HepG2 (cell line): ENCODE results near the gene POC1B. TPM values are rescaled to one million over a fixed set of nuclear protein-coding genes. Genes with fewer than 3 reads are reported as not detected.

Experiments
- ATAC-seq: fragments of 200-7000 bp; cut with Tn5 transposase; 3 replicates; pipeline ENCODE4 v1.9.1; 2020; ENCODE audit warnings: mild to moderate bottlenecking, moderate library complexity
- BruUV-seq: library from RNA; stranded (reverse); fragments of 400-500 nt; replicated peaks from 2 replicates; lab custom pipeline; 2021; lab: Mats Ljungman, UMichigan
- CTCF ChIA-PET: fragments of 300-600 bp; formaldehyde crosslinking; extraction: SDS; loops from one replicate; lab custom pipeline; 2021; ENCODE audit warnings: low total read pairs, inconsistent platforms, low intra/inter-chr PET ratio; lab: Yijun Ruan, JAX
- POLR2A ChIA-PET: fragments of 350-600 bp; sonication (Branson Sonifier 250); formaldehyde crosslinking; loops from one replicate; lab custom pipeline; 2020; ENCODE audit warnings: antibody characterized with exemption, inconsistent platforms; lab: Yijun Ruan, JAX
- DNase-seq: peaks from one replicate; pipeline ENCODE4 v3.0.0-alpha.2; 2015; ENCODE audit warnings: low spot score
- FAIRE-seq: peaks from 3 replicates; lab custom pipeline; 2011; peaks lifted over from hg19 to GRCh38; lab: Jason Lieb, UNC
- H2AFZ ChIP-seq: one replicate; pipeline ENCODE4 v1.6.1; 2011; ENCODE audit warnings: low read length, inconsistent platforms
- H3K27ac ChIP-seq: fragments of 300-600 bp; 3 replicates; pipeline ENCODE4 v1.8.0; 2011; ENCODE audit warnings: mixed run types, mild to moderate bottlenecking, mixed read lengths, low read length, inconsistent platforms; ENCODE audit not compliant: insufficient read depth; ENCODE audit errors: extremely low read length
- H3K27me3 ChIP-seq, 2 experiments: fragments of 200-600 bp in 1 of 2; 2 replicates in 1 of 2; 3 replicates in 1 of 2; pipeline versions ENCODE4 v1.6.0 to v1.8.0; 2011; ENCODE audit warnings: low read length in 2 of 2, mild to moderate bottlenecking in 2 of 2, moderate library complexity in 2 of 2, inconsistent platforms in 1 of 2; ENCODE audit not compliant: insufficient read depth in 2 of 2, control insufficient read depth in 1 of 2
- H3K36me3 ChIP-seq, 2 experiments: fragments of 200-600 bp in 1 of 2; replicated peaks in 1 of 2; 2 replicates in 1 of 2; 3 replicates in 1 of 2; pipeline versions ENCODE4 v1.5.1 to v1.8.0; 2011; ENCODE audit warnings: low read length in 2 of 2, inconsistent platforms in 1 of 2; ENCODE audit not compliant: insufficient read depth in 2 of 2, control insufficient read depth in 1 of 2
- H3K4me1 ChIP-seq: 2 replicates; pipeline ENCODE4 v1.5.1; 2012; ENCODE audit warnings: low read length, inconsistent platforms; ENCODE audit not compliant: insufficient read depth
- H3K4me2 ChIP-seq: 2 replicates; pipeline ENCODE4 v1.6.0; 2011; ENCODE audit warnings: low read depth, low read length, inconsistent platforms
- H3K4me3 ChIP-seq, 3 experiments: fragments of 200-600 bp in 1 of 3; sonication (generic), shearing (Covaris generic) in 1 of 3; replicated peaks in 1 of 3; 2 replicates each; pipeline ENCODE4 v1.5.1; 2011 to 2016; ENCODE audit warnings: low read length in 3 of 3, inconsistent platforms in 2 of 3, low read depth in 2 of 3, mild to moderate bottlenecking in 2 of 3, control low read depth in 1 of 3, mixed read lengths in 1 of 3; ENCODE audit not compliant: insufficient read depth in 1 of 3
- H3K79me2 ChIP-seq: one replicate; pipeline ENCODE4 v1.6.1; 2011; ENCODE audit warnings: low read length, inconsistent platforms; ENCODE audit not compliant: insufficient read depth
- H3K9ac ChIP-seq: 2 replicates; pipeline ENCODE4 v1.6.0; 2011; ENCODE audit warnings: mild to moderate bottlenecking, low read depth, low read length, inconsistent platforms; ENCODE audit not compliant: insufficient read depth
- H3K9me3 ChIP-seq: 2 replicates; pipeline ENCODE4 v1.5.1; 2012; ENCODE audit warnings: mild to moderate bottlenecking, low read length
- H4K20me1 ChIP-seq: 2 replicates; pipeline ENCODE4 v1.6.0; 2011; ENCODE audit warnings: inconsistent platforms, mild to moderate bottlenecking, low read length, moderate library complexity; ENCODE audit not compliant: insufficient read depth
- KLF16 ChIP-seq, 2 experiments: sonication (generic) in 1 of 2; formaldehyde crosslinking in 1 of 2; IDR thresholded peaks; 2 replicates each; pipeline versions ENCODE4 v1.6.1 to v1.8.0; 2016 to 2023; ENCODE audit warnings: missing genetic modification reagents in 2 of 2, missing compliant biosample characterization in 1 of 2
- MAF1 ChIP-seq: sonication (generic); formaldehyde crosslinking; IDR thresholded peaks from 2 replicates; pipeline ENCODE4 v1.5.0; 2020; ENCODE audit warnings: missing genetic modification reagents, borderline replicate concordance
- MXD4 ChIP-seq: IDR thresholded peaks from 2 replicates; pipeline ENCODE4 v1.6.1; 2016; ENCODE audit warnings: mild to moderate bottlenecking, missing biosample characterization, missing genetic modification reagents
- NBN ChIP-seq: fragments of 450-650 bp; conservative IDR thresholded peaks from 2 replicates; pipeline ENCODE4 v1.6.1; 2017
- POLR2G ChIP-seq: fragments of 200-400 bp; formaldehyde crosslinking; IDR thresholded peaks from 2 replicates; pipeline ENCODE4 v1.6.1; 2018; ENCODE audit warnings: mild to moderate bottlenecking, low read depth, low read length, moderate library complexity
- SMC3 ChIP-seq: IDR thresholded peaks from 2 replicates; pipeline ENCODE4 v1.6.1; 2011; ENCODE audit warnings: low read length, improper control_type of control experiment
- TAF15 ChIP-seq: fragments of 200-400 bp; formaldehyde crosslinking; IDR thresholded peaks from one replicate; pipeline ENCODE4 v1.6.1; 2018; ENCODE audit warnings: mild to moderate bottlenecking, low read depth, low read length; ENCODE audit not compliant: poor library complexity, severe bottlenecking
- ZFP90 ChIP-seq: sonication (generic); formaldehyde crosslinking; IDR thresholded peaks from 2 replicates; pipeline ENCODE4 v1.8.0; 2022; ENCODE audit warnings: missing genetic modification reagents, mild to moderate bottlenecking, inconsistent platforms, borderline replicate concordance
- ZNF256 ChIP-seq: sonication (generic); formaldehyde crosslinking; conservative IDR thresholded peaks from 2 replicates; pipeline ENCODE4 v1.4.0; 2020; ENCODE audit warnings: missing genetic modification reagents
- WGBS: methylation state at CpG from one replicate; pipeline ENCODE4 v1.1.6; 2017; ENCODE audit warnings: low lambda C conversion rate; 5-methylcytosine and 5-hydroxymethylcytosine counted together
- in situ Hi-C: cut with HindIII; loops from 2 replicates; pipeline ENCODE4 v1.10.0; 2017; ENCODE audit warnings: low pct_unique_long_range_greater_than_20kb; ENCODE audit not compliant: extremely low pct_ligation_motif_present
- intact Hi-C: fragments of 100-400 bp; cut with micrococcal nuclease; formaldehyde crosslinking; loops from one replicate; pipeline ENCODE4 v1.10.0; 2022; ENCODE audit not compliant: unreplicated experiment
- polyA plus RNA-seq, 8 experiments: library from polyadenylated mRNA; depleted of rRNA in 3 of 8; stranded (reverse) in 7 of 8; unstranded in 1 of 8; fragments of >200 nt; fragmentation: Illumina TruSeq in 4 of 8; extraction: Trizol in 4 of 8; gene quantifications; 2 replicates each; pipeline versions ENCODE4 v1.2.1 to v1.2.3, GENCODE V29; 2011 to 2016; ENCODE audit warnings: low read depth in 4 of 8, missing spikeins in 1 of 8, mixed read lengths in 1 of 8; ENCODE audit not compliant: insufficient read depth in 1 of 8
- total RNA-seq, 5 experiments: library from RNA; depleted of rRNA; stranded (reverse); fragments of >200 nt; fragmentation: Illumina TruSeq; extraction: Trizol; gene quantifications; 2 replicates each; pipeline ENCODE4 v1.2.3, GENCODE V29; 2016; ENCODE audit warnings: low read depth in 1 of 5
- TF ChIP-seq, protein P1 (sequence below): sonication (generic); formaldehyde crosslinking; IDR thresholded peaks from 2 replicates; pipeline ENCODE4 v1.4.0; 2020; ENCODE audit warnings: missing genetic modification reagents
- TF ChIP-seq, protein P2 (sequence below): sonication (generic); formaldehyde crosslinking; IDR thresholded peaks from 2 replicates; pipeline ENCODE4 v1.5.0; 2020; ENCODE audit warnings: mild to moderate bottlenecking, missing genetic modification reagents
- TF ChIP-seq, protein P3 (sequence below): sonication (generic); formaldehyde crosslinking; IDR thresholded peaks from 2 replicates; pipeline ENCODE4 v1.4.0; 2020; ENCODE audit warnings: missing genetic modification reagents, low read depth, mild to moderate bottlenecking, borderline replicate concordance
- TF ChIP-seq, protein P4 (sequence below), 2 experiments: sonication (generic) in 1 of 2; formaldehyde crosslinking in 1 of 2; IDR thresholded peaks; 2 replicates each; pipeline versions ENCODE4 v1.4.0 to v1.6.1; 2018 to 2020; ENCODE audit warnings: missing genetic modification reagents in 2 of 2, borderline replicate concordance in 1 of 2, low read depth in 1 of 2, mild to moderate bottlenecking in 1 of 2, missing biosample characterization in 1 of 2

The POC1B gene
- total and polyA plus RNA-seq, 2 of the 13 experiments (the other 11 are each of a cell fraction or from before 2014, with no cell fraction given): 9.3 to 11.0 TPM

DNA sequence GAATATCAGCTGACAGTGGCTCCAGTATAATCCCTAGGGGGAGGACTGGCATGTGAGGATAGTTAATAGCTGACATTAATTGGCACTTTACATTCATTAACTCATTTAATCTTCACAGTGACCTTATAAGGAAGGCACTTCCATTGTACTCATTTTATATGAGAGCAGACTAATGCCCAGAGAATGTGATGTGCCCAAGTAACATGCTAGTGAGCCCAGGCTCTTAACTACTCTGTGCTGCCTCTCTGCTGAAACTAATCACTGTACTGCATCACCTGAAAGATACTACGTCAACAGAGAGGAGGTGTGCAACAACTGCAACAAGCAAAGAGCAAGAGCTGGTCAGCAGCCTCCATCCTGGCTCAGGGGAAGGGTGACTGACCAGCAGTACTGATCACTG is 41.4 kb downstream of the POC1B start:
- ChIA-PET POLR2A (no interaction called here), CTCF (no interaction called here)
- Histone ChIP-seq H3K4me1 (no peaks in the 10 kb centered on the region), H3K4me2 (no peak overlapping the region), H3K9ac (no peak overlapping the region), H4K20me1 (no peaks in the 10 kb centered on the region), H3K79me2 (no peaks in the 10 kb centered on the region), H3K4me3 (no peak overlapping the region), H3K9me3 (no peaks in the 10 kb centered on the region), H3K27ac (no peak overlapping the region), H2AFZ (no peak overlapping the region), H3K27me3 (no peaks in the 10 kb centered on the region), H3K36me3 (no peaks in the 10 kb centered on the region)
- no peak for DNase-seq
- BruUV-seq: no TSS peak
- intact Hi-C loops: no loop called here
- TF ChIP-seq TAF15: no peak
- no peak for TF ChIP-seq ZFP90 (CRISPR knock-in tag)
- no peak for TF ChIP-seq NBN
- no peak for TF ChIP-seq ZNF256 (CRISPR knock-in tag)
- TF ChIP-seq, protein P1, sequence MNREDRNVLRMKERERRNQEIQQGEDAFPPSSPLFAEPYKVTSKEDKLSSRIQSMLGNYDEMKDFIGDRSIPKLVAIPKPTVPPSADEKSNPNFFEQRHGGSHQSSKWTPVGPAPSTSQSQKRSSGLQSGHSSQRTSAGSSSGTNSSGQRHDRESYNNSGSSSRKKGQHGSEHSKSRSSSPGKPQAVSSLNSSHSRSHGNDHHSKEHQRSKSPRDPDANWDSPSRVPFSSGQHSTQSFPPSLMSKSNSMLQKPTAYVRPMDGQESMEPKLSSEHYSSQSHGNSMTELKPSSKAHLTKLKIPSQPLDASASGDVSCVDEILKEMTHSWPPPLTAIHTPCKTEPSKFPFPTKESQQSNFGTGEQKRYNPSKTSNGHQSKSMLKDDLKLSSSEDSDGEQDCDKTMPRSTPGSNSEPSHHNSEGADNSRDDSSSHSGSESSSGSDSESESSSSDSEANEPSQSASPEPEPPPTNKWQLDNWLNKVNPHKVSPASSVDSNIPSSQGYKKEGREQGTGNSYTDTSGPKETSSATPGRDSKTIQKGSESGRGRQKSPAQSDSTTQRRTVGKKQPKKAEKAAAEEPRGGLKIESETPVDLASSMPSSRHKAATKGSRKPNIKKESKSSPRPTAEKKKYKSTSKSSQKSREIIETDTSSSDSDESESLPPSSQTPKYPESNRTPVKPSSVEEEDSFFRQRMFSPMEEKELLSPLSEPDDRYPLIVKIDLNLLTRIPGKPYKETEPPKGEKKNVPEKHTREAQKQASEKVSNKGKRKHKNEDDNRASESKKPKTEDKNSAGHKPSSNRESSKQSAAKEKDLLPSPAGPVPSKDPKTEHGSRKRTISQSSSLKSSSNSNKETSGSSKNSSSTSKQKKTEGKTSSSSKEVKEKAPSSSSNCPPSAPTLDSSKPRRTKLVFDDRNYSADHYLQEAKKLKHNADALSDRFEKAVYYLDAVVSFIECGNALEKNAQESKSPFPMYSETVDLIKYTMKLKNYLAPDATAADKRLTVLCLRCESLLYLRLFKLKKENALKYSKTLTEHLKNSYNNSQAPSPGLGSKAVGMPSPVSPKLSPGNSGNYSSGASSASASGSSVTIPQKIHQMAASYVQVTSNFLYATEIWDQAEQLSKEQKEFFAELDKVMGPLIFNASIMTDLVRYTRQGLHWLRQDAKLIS (CRISPR knock-in tag): no peak
- TF ChIP-seq, protein P2, sequence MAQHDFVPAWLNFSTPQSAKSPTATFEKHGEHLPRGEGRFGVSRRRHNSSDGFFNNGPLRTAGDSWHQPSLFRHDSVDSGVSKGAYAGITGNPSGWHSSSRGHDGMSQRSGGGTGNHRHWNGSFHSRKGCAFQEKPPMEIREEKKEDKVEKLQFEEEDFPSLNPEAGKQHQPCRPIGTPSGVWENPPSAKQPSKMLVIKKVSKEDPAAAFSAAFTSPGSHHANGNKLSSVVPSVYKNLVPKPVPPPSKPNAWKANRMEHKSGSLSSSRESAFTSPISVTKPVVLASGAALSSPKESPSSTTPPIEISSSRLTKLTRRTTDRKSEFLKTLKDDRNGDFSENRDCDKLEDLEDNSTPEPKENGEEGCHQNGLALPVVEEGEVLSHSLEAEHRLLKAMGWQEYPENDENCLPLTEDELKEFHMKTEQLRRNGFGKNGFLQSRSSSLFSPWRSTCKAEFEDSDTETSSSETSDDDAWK: no peak
- no peak for TF ChIP-seq KLF16 (CRISPR knock-in tag; IDR thresholded peaks at IDR 0.05)
- TF ChIP-seq MXD4 (CRISPR knock-in tag): no peak
- TF ChIP-seq, protein P3, sequence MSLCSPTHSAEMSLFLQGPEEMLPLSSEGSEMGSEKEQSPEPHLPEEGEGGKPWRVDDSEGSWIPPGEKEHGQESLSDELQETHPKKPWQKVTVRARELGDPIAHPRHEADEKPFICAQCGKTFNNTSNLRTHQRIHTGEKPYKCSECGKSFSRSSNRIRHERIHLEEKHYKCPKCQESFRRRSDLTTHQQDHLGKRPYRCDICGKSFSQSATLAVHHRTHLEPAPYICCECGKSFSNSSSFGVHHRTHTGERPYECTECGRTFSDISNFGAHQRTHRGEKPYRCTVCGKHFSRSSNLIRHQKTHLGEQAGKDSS (CRISPR knock-in tag): no peak
- TF ChIP-seq SMC3: no peak
- TF ChIP-seq MAF1 (CRISPR knock-in tag): no peak
- TF ChIP-seq, protein P4, sequence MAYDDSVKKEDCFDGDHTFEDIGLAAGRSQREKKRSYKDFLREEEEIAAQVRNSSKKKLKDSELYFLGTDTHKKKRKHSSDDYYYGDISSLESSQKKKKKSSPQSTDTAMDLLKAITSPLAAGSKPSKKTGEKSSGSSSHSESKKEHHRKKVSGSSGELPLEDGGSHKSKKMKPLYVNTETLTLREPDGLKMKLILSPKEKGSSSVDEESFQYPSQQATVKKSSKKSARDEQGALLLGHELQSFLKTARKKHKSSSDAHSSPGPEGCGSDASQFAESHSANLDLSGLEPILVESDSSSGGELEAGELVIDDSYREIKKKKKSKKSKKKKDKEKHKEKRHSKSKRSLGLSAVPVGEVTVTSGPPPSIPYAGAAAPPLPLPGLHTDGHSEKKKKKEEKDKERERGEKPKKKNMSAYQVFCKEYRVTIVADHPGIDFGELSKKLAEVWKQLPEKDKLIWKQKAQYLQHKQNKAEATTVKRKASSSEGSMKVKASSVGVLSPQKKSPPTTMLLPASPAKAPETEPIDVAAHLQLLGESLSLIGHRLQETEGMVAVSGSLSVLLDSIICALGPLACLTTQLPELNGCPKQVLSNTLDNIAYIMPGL (CRISPR knock-in tag; IDR thresholded peaks at IDR 0.05; ENCODE audit: borderline replicate concordance in 1 of 2, low read depth in 1 of 2): no peak
- no peak for TF ChIP-seq POLR2G
- 100% methylated on average over 1 of the region's 1 CpG for WGBS
- no peak for FAIRE-seq
- ATAC-seq: no peak
- in situ Hi-C loops: no loop called here
